ENCODE results near the gene SYPL2. TPM values are rescaled to one million over a fixed set of nuclear protein-coding genes. Genes with fewer than 3 reads are reported as not detected.

SYPL2 gene
- total and polyA plus RNA-seq, 2 of the 8 experiments (the other 6 are each of a cell fraction or from before 2014, with no cell fraction given), result 1.5 TPM

DNA sequence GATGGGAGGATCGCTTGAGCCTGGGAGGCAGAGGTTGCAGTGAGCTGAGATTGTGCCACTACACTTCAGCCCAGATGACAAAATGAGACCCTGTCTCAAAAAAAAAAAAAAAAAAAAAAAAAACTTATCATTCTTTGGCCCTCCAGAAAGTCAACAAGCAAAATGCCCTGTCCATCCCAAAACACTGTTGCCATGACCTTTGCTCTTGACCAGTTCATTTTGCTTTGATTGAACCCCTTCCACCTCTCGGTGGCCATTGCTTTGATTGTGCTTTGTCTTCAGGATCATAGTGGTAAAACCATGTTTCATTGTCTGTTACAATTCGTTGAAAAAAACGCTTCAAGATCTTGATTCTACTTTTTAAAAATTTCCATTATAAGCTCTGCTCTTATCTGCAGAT, 8.5 kb upstream of the SYPL2 start:
- no peaks in the 10 kb centered on the region for H3K27me3 ChIP-seq (replicated peaks in 1 of 4; ENCODE audit: control insufficient read depth in 3 of 4, extremely low read depth in 1 of 4, insufficient read depth in 3 of 4, low read length in 3 of 4)
- H3K56ac ChIP-seq (replicated peaks; ENCODE audit: insufficient read length, low read depth, low read length), result no peak overlapping the region
- no peak overlapping the region for H4K91ac ChIP-seq (replicated peaks; ENCODE audit: insufficient read length, low read length)
- no peak overlapping the region for H4K5ac ChIP-seq (ENCODE audit: insufficient read length, low read depth, low read length)
- CTCF ChIA-PET (ENCODE audit: partially characterized antibody), result interaction anchor here (1.2 kb wide), 1 partner anchor 36 kb away, joined by 3 read pairs; the partner anchor contains the start of gene CYB561D1
- H3K79me1 ChIP-seq (ENCODE audit: low read depth, low read length), result no peaks in the 10 kb centered on the region
- H2AFZ ChIP-seq (ENCODE audit: low read length), result no peak overlapping the region
- TF ChIP-seq BACH1 (IDR thresholded peaks at IDR 0.05; ENCODE audit: low read length) (no peak), EZH2 (IDR thresholded peaks at IDR 0.05; ENCODE audit: low read depth, low read length, severe bottlenecking) (no peak), YY1 (IDR thresholded peaks at IDR 0.05; ENCODE audit: low read depth, low read length) (no peak), SUZ12 (IDR thresholded peaks at IDR 0.05; ENCODE audit: low read length) (no peak), NANOG (IDR thresholded peaks at IDR 0.05; ENCODE audit: insufficient read depth, low read depth, low read length, poor library complexity, severe bottlenecking) (no peak), CHD2 (IDR thresholded peaks at IDR 0.05; ENCODE audit: low read length) (no peak), RAD21 (IDR thresholded peaks at IDR 0.05 in 1 of 2, conservative IDR thresholded peaks at IDR 0.05 in 1 of 2; ENCODE audit: low read depth in 2 of 2, low read length in 2 of 2) (no peak), SP1 (IDR thresholded peaks at IDR 0.05; ENCODE audit: low read depth, low read length) (no peak), POLR2AphosphoS5 (IDR thresholded peaks at IDR 0.05; ENCODE audit: low read depth, low read length) (no peak), BCL11A (IDR thresholded peaks at IDR 0.05; ENCODE audit: low read depth in 2 of 2, low read length in 2 of 2) (no peak)
- TF ChIP-seq, protein P1, sequence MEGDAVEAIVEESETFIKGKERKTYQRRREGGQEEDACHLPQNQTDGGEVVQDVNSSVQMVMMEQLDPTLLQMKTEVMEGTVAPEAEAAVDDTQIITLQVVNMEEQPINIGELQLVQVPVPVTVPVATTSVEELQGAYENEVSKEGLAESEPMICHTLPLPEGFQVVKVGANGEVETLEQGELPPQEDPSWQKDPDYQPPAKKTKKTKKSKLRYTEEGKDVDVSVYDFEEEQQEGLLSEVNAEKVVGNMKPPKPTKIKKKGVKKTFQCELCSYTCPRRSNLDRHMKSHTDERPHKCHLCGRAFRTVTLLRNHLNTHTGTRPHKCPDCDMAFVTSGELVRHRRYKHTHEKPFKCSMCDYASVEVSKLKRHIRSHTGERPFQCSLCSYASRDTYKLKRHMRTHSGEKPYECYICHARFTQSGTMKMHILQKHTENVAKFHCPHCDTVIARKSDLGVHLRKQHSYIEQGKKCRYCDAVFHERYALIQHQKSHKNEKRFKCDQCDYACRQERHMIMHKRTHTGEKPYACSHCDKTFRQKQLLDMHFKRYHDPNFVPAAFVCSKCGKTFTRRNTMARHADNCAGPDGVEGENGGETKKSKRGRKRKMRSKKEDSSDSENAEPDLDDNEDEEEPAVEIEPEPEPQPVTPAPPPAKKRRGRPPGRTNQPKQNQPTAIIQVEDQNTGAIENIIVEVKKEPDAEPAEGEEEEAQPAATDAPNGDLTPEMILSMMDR (IDR thresholded peaks at IDR 0.05; ENCODE audit: control extremely low read depth in 1 of 3, insufficient read depth in 1 of 3, low read depth in 1 of 3, low read length in 3 of 3), result no peak
- no peak overlapping the region for H2AK5ac ChIP-seq (ENCODE audit: low read depth, low read length)
- H3K23me2 ChIP-seq (ENCODE audit: low read depth, low read length), result no peaks in the 10 kb centered on the region
- FAIRE-seq (no peak), DNase-seq (ENCODE audit: low read depth in 1 of 2, low spot score in 2 of 2) (no peak)
- H4K8ac ChIP-seq (ENCODE audit: extremely low read depth, insufficient read depth, low read length), result no peak overlapping the region
- no peak overlapping the region for H2BK20ac ChIP-seq (ENCODE audit: low read length)
- no peak overlapping the region for H3K4me2 ChIP-seq (ENCODE audit: insufficient read depth in 1 of 2, low read depth in 2 of 2, low read length in 2 of 2)
- no peak overlapping the region for H2BK120ac ChIP-seq (replicated peaks; ENCODE audit: low read depth, low read length)
- H3K27ac ChIP-seq (ENCODE audit: low read depth, low read length), result no peak overlapping the region
- no peaks in the 10 kb centered on the region for H3K4me1 ChIP-seq (replicated peaks in 1 of 4; ENCODE audit: control insufficient read depth in 3 of 4, insufficient read depth in 4 of 4, low read length in 3 of 4)
- H4K20me1 ChIP-seq (replicated peaks in 1 of 2; ENCODE audit: control insufficient read depth in 1 of 2, insufficient read depth in 2 of 2, low read length in 2 of 2), result no peaks in the 10 kb centered on the region
- H3K4ac ChIP-seq (replicated peaks; ENCODE audit: insufficient read length, low read depth, low read length), result no peak overlapping the region
- POLR2A ChIA-PET (ENCODE audit: partially characterized antibody), result interaction anchor here (1.2 kb wide), 1 partner anchor 62 kb away, joined by 3 read pairs; no protein-coding TSS in a partner anchor
- H3K23ac ChIP-seq (ENCODE audit: insufficient read length), result no peak overlapping the region
- WGBS, 2 experiments (ENCODE audit: extremely low coverage in 1 of 2, insufficient coverage in 1 of 2, insufficient read length in 1 of 2, insufficient replicate concordance in 2 of 2, low coverage in 1 of 2, low lambda C conversion rate in 2 of 2, missing lambda C conversion rate in 1 of 2), result 98% methylated on average over 4 of the region's 4 CpGs; no CpG with 5 or more reads in 1 of the 2 experiments
- H3K14ac ChIP-seq (ENCODE audit: insufficient read length), result no peak overlapping the region
- H3K9ac ChIP-seq (replicated peaks in 1 of 4; ENCODE audit: extremely low read depth in 1 of 4, low read depth in 3 of 4, low read length in 3 of 4), result no peak overlapping the region
- no peak overlapping the region for H3K18ac ChIP-seq (ENCODE audit: extremely low read depth, low read length)
- peaks cover 4 to 16% of the 10 kb centered on the region in 2 experiments for H3K9me3 ChIP-seq (ENCODE audit: insufficient read depth in 2 of 2, low read depth in 1 of 2, low read length in 1 of 2)
- H3K36me3 ChIP-seq (ENCODE audit: control insufficient read depth in 2 of 4, insufficient read depth in 4 of 4, low read length in 3 of 4), result no peaks in the 10 kb centered on the region
- no peak overlapping the region for H3K4me3 ChIP-seq (ENCODE audit: extremely low read depth in 1 of 4, insufficient read depth in 2 of 4, low read depth in 3 of 4, low read length in 4 of 4)
- H2BK12ac ChIP-seq (ENCODE audit: low read depth, low read length), result no peak overlapping the region
- no peak overlapping the region for H2BK5ac ChIP-seq (ENCODE audit: low read depth, low read length)
- H3K79me2 ChIP-seq (ENCODE audit: control insufficient read depth in 1 of 2, insufficient read depth in 2 of 2, low read length in 2 of 2), result no peaks in the 10 kb centered on the region
- H2BK15ac ChIP-seq (ENCODE audit: low read length), result no peak overlapping the region
